WI38 (cell line): ENCODE measurements around the gene TOMM40L.

Experiments
- H3K4me3 ChIP-seq: 2 replicates; pipeline ENCODE4 v1.5.1; 2011; ENCODE audit warnings: low read depth, mild to moderate bottlenecking, control low read depth, low read length
- CTCF ChIP-seq: IDR thresholded peaks from 2 replicates; pipeline ENCODE4 v1.5.1; 2012; ENCODE audit warnings: low read depth, mild to moderate bottlenecking, control low read depth, low read length

The TOMM40L gene

GRCh38 chr1:161259765-161260164 is 33.9 kb downstream of the TOMM40L start:
- no peak overlapping the region for H3K4me3 ChIP-seq
- TF ChIP-seq CTCF = no peak

GRCh38 chr1:161260376-161261260 is 34.8 kb downstream of the TOMM40L start:
- TF ChIP-seq CTCF = no peak
- no peak overlapping the region for H3K4me3 ChIP-seq

GRCh38 chr1:161261261-161262235 is 35.7 kb downstream of the TOMM40L start:
- H3K4me3 ChIP-seq = no peak overlapping the region
- no peak for TF ChIP-seq CTCF

- no peak overlapping the region for H3K4me3 ChIP-seq
- TF ChIP-seq CTCF = no peak
Measured at GRCh38 chr1:161265305-161265704, 39.4 kb downstream of the TOMM40L start.

- TF ChIP-seq CTCF = no peak
- H3K4me3 ChIP-seq = no peak overlapping the region
Measured at GRCh38 chr1:161266202-161266601, 40.3 kb downstream of the TOMM40L start.

- no peak overlapping the region for H3K4me3 ChIP-seq
- TF ChIP-seq CTCF = no peak
Measured at GRCh38 chr1:161266836-161267235, 41.0 kb downstream of the TOMM40L start.
